HepG2 (cell line): Measurements from ENCODE around the gene COL25A1. TPM values are rescaled to one million over a fixed set of nuclear protein-coding genes. Genes with fewer than 3 reads are reported as not detected.

Source experiments
- ATAC-seq: fragments of 200-7000 bp; cut with Tn5 transposase; 3 replicates; pipeline ENCODE4 v1.9.1; 2020; ENCODE audit warnings: mild to moderate bottlenecking, moderate library complexity
- BruUV-seq: library from RNA; stranded (reverse); fragments of 400-500 nt; replicated peaks from 2 replicates; lab custom pipeline; 2021; lab: Mats Ljungman, UMichigan
- CTCF ChIA-PET: fragments of 300-600 bp; formaldehyde crosslinking; extraction: SDS; loops from one replicate; lab custom pipeline; 2021; ENCODE audit warnings: low total read pairs, inconsistent platforms, low intra/inter-chr PET ratio; lab: Yijun Ruan, JAX
- POLR2A ChIA-PET: fragments of 350-600 bp; sonication (Branson Sonifier 250); formaldehyde crosslinking; loops from one replicate; lab custom pipeline; 2020; ENCODE audit warnings: antibody characterized with exemption, inconsistent platforms; lab: Yijun Ruan, JAX
- DNase-seq: peaks from one replicate; pipeline ENCODE4 v3.0.0-alpha.2; 2015; ENCODE audit warnings: low spot score
- FAIRE-seq: peaks from 3 replicates; lab custom pipeline; 2011; peaks lifted over from hg19 to GRCh38; lab: Jason Lieb, UNC
- H2AFZ ChIP-seq: one replicate; pipeline ENCODE4 v1.6.1; 2011; ENCODE audit warnings: low read length, inconsistent platforms
- H3K27ac ChIP-seq: fragments of 300-600 bp; 3 replicates; pipeline ENCODE4 v1.8.0; 2011; ENCODE audit warnings: mixed run types, mild to moderate bottlenecking, mixed read lengths, low read length, inconsistent platforms; ENCODE audit not compliant: insufficient read depth; ENCODE audit errors: extremely low read length
- H3K27me3 ChIP-seq, 2 experiments: fragments of 200-600 bp in 1 of 2; 2 replicates in 1 of 2; 3 replicates in 1 of 2; pipeline versions ENCODE4 v1.6.0 to v1.8.0; 2011; ENCODE audit warnings: low read length in 2 of 2, mild to moderate bottlenecking in 2 of 2, moderate library complexity in 2 of 2, inconsistent platforms in 1 of 2; ENCODE audit not compliant: insufficient read depth in 2 of 2, control insufficient read depth in 1 of 2
- H3K36me3 ChIP-seq, 2 experiments: fragments of 200-600 bp in 1 of 2; replicated peaks in 1 of 2; 2 replicates in 1 of 2; 3 replicates in 1 of 2; pipeline versions ENCODE4 v1.5.1 to v1.8.0; 2011; ENCODE audit warnings: low read length in 2 of 2, inconsistent platforms in 1 of 2; ENCODE audit not compliant: insufficient read depth in 2 of 2, control insufficient read depth in 1 of 2
- H3K4me1 ChIP-seq: 2 replicates; pipeline ENCODE4 v1.5.1; 2012; ENCODE audit warnings: low read length, inconsistent platforms; ENCODE audit not compliant: insufficient read depth
- H3K4me2 ChIP-seq: 2 replicates; pipeline ENCODE4 v1.6.0; 2011; ENCODE audit warnings: low read depth, low read length, inconsistent platforms
- H3K4me3 ChIP-seq, 3 experiments: fragments of 200-600 bp in 1 of 3; sonication (generic), shearing (Covaris generic) in 1 of 3; replicated peaks in 1 of 3; 2 replicates each; pipeline ENCODE4 v1.5.1; 2011 to 2016; ENCODE audit warnings: low read length in 3 of 3, inconsistent platforms in 2 of 3, low read depth in 2 of 3, mild to moderate bottlenecking in 2 of 3, control low read depth in 1 of 3, mixed read lengths in 1 of 3; ENCODE audit not compliant: insufficient read depth in 1 of 3
- H3K79me2 ChIP-seq: one replicate; pipeline ENCODE4 v1.6.1; 2011; ENCODE audit warnings: low read length, inconsistent platforms; ENCODE audit not compliant: insufficient read depth
- H3K9ac ChIP-seq: 2 replicates; pipeline ENCODE4 v1.6.0; 2011; ENCODE audit warnings: mild to moderate bottlenecking, low read depth, low read length, inconsistent platforms; ENCODE audit not compliant: insufficient read depth
- H3K9me3 ChIP-seq: 2 replicates; pipeline ENCODE4 v1.5.1; 2012; ENCODE audit warnings: mild to moderate bottlenecking, low read length
- H4K20me1 ChIP-seq: 2 replicates; pipeline ENCODE4 v1.6.0; 2011; ENCODE audit warnings: inconsistent platforms, mild to moderate bottlenecking, low read length, moderate library complexity; ENCODE audit not compliant: insufficient read depth
- CEBPB ChIP-seq: IDR thresholded peaks from 2 replicates; pipeline ENCODE4 v1.6.1; 2011; ENCODE audit warnings: low read depth, low read length, improper control_type of control experiment, borderline replicate concordance
- FOSL2 ChIP-seq: sonication (generic); formaldehyde crosslinking; IDR thresholded peaks from 2 replicates; pipeline ENCODE4 v1.4.0; 2020; ENCODE audit warnings: missing genetic modification reagents
- RERE ChIP-seq: IDR thresholded peaks from 2 replicates; pipeline ENCODE4 v1.6.1; 2016; ENCODE audit warnings: low read depth, missing genetic modification reagents, missing compliant biosample characterization
- RXRB ChIP-seq: IDR thresholded peaks from 2 replicates; pipeline ENCODE4 v1.6.1; 2016; ENCODE audit warnings: borderline replicate concordance, missing genetic modification reagents, missing compliant biosample characterization
- ZFP1 ChIP-seq: IDR thresholded peaks from 2 replicates; pipeline ENCODE4 v1.6.1; 2016
- ZNF12 ChIP-seq: sonication (generic); formaldehyde crosslinking; IDR thresholded peaks from 2 replicates; pipeline ENCODE4 v1.5.0; 2020; ENCODE audit warnings: missing genetic modification reagents
- ZNF230 ChIP-seq: sonication (generic); formaldehyde crosslinking; IDR thresholded peaks from 2 replicates; pipeline ENCODE4 v1.4.0; 2020; ENCODE audit warnings: mild to moderate bottlenecking, missing genetic modification reagents
- ZNF784 ChIP-seq: sonication (generic); formaldehyde crosslinking; IDR thresholded peaks from 2 replicates; pipeline ENCODE4 v1.5.1; 2020; ENCODE audit warnings: missing genetic modification reagents, mild to moderate bottlenecking, borderline replicate concordance
- WGBS: methylation state at CpG from one replicate; pipeline ENCODE4 v1.1.6; 2017; ENCODE audit warnings: low lambda C conversion rate; 5-methylcytosine and 5-hydroxymethylcytosine counted together
- in situ Hi-C: cut with HindIII; loops from 2 replicates; pipeline ENCODE4 v1.10.0; 2017; ENCODE audit warnings: low pct_unique_long_range_greater_than_20kb; ENCODE audit not compliant: extremely low pct_ligation_motif_present
- intact Hi-C: fragments of 100-400 bp; cut with micrococcal nuclease; formaldehyde crosslinking; loops from one replicate; pipeline ENCODE4 v1.10.0; 2022; ENCODE audit not compliant: unreplicated experiment
- polyA plus RNA-seq, 8 experiments: library from polyadenylated mRNA; depleted of rRNA in 3 of 8; stranded (reverse) in 7 of 8; unstranded in 1 of 8; fragments of >200 nt; fragmentation: Illumina TruSeq in 4 of 8; extraction: Trizol in 4 of 8; gene quantifications; 2 replicates each; pipeline versions ENCODE4 v1.2.1 to v1.2.3, GENCODE V29; 2011 to 2016; ENCODE audit warnings: low read depth in 4 of 8, missing spikeins in 1 of 8, mixed read lengths in 1 of 8; ENCODE audit not compliant: insufficient read depth in 1 of 8
- total RNA-seq, 5 experiments: library from RNA; depleted of rRNA; stranded (reverse); fragments of >200 nt; fragmentation: Illumina TruSeq; extraction: Trizol; gene quantifications; 2 replicates each; pipeline ENCODE4 v1.2.3, GENCODE V29; 2016; ENCODE audit warnings: low read depth in 1 of 5

The COL25A1 gene
- total and polyA plus RNA-seq, 2 of the 13 experiments (the other 11 are each of a cell fraction or from before 2014, with no cell fraction given): not detected

- Histone ChIP-seq H3K4me3 (no peak overlapping the region), H3K79me2 (no peaks in the 10 kb centered on the region), H2AFZ (no peak overlapping the region), H3K36me3 (no peaks in the 10 kb centered on the region), H3K27me3 (no peaks in the 10 kb centered on the region), H3K27ac (no peak overlapping the region), H3K4me1 (no peaks in the 10 kb centered on the region), H3K9me3 (no peaks in the 10 kb centered on the region), H4K20me1 (no peaks in the 10 kb centered on the region), H3K9ac (no peak overlapping the region), H3K4me2 (no peak overlapping the region)
- FAIRE-seq: no peak
- ChIA-PET CTCF (no interaction called here), POLR2A (no interaction called here)
- no peak for TF ChIP-seq RERE
- no peak for TF ChIP-seq ZFP1
- TF ChIP-seq ZNF12 (CRISPR knock-in tag): no peak
- no peak for TF ChIP-seq ZNF230
- no peak for TF ChIP-seq ZNF784
- TF ChIP-seq CEBPB: peak; percentile 49; the same call in 1 of the 2 replicates
- TF ChIP-seq RXRB (CRISPR knock-in tag): no peak
- TF ChIP-seq FOSL2 (CRISPR knock-in tag): no peak
- no TSS peak for BruUV-seq
- no peak for DNase-seq
- ATAC-seq: no peak
- intact Hi-C loops: no loop called here
- 1% methylated on average over 3 of the region's 3 CpGs for WGBS
- in situ Hi-C loops: no loop called here
Observed at GRCh38 chr4:109211671-109212070, 90.8 kb downstream of the COL25A1 start.
